ENCODE measurements around the gene TLE7.

- TF ChIP-seq CTCF (IDR thresholded peaks at IDR 0.05): no peak
- no peak for TF ChIP-seq CHD2 (IDR thresholded peaks at IDR 0.05; ENCODE audit: low read length, partially characterized antibody)
These were observed 16.1 kb downstream of the TLE7 start for GRCh38 chr16:71425746-71426068.

Data from A549 (cell line).